ENCODE data around the gene FMOD.

DNA sequence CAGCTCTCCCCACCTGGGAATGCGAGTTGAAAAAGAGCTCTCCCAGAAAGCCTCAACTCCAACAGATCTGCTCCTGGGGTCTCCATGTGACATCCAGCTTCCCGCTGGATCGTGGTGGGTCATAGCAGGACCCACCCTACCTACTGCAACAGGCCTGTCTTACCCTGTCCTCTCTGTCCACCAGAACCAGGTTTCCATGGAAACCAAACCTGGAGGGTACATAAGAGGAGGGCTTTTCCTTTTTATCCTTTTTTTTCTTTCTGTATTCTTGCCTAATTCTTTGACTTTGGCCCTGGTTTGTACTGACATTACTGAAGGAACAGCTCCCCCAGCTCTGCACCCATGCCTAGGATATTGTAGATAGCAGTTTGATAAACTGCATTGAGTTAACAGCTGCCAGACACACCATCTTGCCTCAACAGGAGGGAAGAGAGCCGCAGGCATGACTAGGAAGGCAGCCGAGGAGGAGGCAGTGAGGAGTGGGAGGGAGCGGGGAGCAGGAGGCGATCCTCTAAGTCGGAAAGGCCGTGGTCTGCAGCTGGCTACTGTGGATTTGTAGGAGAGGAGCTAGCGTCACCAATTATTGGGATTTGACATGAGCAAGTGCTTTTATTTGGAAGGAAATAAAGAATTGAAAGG, 9.7 kb upstream of the FMOD start:
- no peak for TF ChIP-seq CTCF (conservative IDR thresholded peaks at IDR 0.05)
- TF ChIP-seq EZH2 (IDR thresholded peaks at IDR 0.05; ENCODE audit: low read depth), result no peak

Measured in PC-9 (cell line).